ENCODE results near the gene TMEM184C. TPM values are rescaled to one million over a fixed set of nuclear protein-coding genes. Genes with fewer than 3 reads are reported as not detected.

The TMEM184C gene
- total and polyA plus RNA-seq, 2 experiments from 2014 or later = 15.1 to 42.2 TPM

DNA sequence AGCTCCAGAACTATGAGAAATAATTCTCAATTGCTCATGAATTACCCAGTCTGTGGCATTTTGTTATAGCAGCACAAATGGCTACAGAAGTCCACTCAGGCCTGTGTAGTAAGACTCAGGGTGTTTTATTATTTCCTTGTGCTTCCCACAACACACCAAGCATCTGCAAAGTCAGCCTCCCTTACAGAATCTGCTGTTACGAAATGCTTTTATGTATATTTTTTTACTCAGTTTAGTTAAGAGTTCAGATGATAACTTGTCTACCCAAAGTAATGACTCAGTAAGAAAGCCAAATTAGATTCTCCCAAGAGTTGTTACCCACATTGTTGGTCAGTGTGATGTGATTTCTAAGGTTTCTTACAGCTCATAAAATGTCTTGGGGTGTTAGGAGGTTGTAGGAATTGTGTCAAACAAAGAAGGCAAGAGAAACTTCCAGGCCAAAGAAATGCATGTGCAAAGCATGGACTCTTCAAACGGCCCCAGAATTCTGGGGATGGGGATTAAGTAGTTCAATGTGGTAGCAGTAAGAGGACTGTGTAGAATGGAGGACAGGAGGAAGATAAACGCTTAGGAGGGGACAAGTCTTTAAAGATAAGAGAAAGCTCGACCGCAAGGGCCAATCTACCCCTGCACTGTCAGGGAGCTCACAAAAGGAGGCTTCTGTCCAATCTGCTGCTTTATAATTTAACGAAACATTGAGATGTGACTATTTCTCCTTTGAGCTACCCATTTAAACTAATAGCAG is 35.4 kb upstream of the TMEM184C start:
- Histone ChIP-seq H3K27me3 (ENCODE audit: insufficient read depth) (no peaks in the 10 kb centered on the region), H3K79me2 (replicated peaks; ENCODE audit: insufficient read depth) (no peaks in the 10 kb centered on the region), H3K9me2 (ENCODE audit: insufficient read depth) (peaks cover 6% of the 10 kb centered on the region; the same call in 1 of the 2 replicates), H3K4me1 (ENCODE audit: insufficient read depth) (no peaks in the 10 kb centered on the region), H3K4me2 (no peak overlapping the region), H3F3A (replicated peaks; ENCODE audit: low read depth) (no peaks in the 10 kb centered on the region), H3K27ac (ENCODE audit: low read depth) (no peak overlapping the region), H3K36me3 (ENCODE audit: insufficient read depth) (peaks cover 7% of the 10 kb centered on the region; the same call in 1 of the 2 replicates), H2AFZ (peak overlapping the region; percentile 52; the same call in 1 of the 2 replicates), H3K4me3 (no peak overlapping the region), H4K20me1 (replicated peaks; ENCODE audit: insufficient read depth) (no peaks in the 10 kb centered on the region)
- DNase-seq (ENCODE audit: low spot score) = no peak
- no peak for TF ChIP-seq STAT1 (IDR thresholded peaks at IDR 0.05; ENCODE audit: unreplicated experiment)
- TF ChIP-seq CREB1 (CRISPR knock-in tag; IDR thresholded peaks at IDR 0.05; ENCODE audit: low read depth) = no peak
- TF ChIP-seq, protein P1, sequence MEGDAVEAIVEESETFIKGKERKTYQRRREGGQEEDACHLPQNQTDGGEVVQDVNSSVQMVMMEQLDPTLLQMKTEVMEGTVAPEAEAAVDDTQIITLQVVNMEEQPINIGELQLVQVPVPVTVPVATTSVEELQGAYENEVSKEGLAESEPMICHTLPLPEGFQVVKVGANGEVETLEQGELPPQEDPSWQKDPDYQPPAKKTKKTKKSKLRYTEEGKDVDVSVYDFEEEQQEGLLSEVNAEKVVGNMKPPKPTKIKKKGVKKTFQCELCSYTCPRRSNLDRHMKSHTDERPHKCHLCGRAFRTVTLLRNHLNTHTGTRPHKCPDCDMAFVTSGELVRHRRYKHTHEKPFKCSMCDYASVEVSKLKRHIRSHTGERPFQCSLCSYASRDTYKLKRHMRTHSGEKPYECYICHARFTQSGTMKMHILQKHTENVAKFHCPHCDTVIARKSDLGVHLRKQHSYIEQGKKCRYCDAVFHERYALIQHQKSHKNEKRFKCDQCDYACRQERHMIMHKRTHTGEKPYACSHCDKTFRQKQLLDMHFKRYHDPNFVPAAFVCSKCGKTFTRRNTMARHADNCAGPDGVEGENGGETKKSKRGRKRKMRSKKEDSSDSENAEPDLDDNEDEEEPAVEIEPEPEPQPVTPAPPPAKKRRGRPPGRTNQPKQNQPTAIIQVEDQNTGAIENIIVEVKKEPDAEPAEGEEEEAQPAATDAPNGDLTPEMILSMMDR (conservative IDR thresholded peaks at IDR 0.05; ENCODE audit: low read depth in 2 of 2) = no peak
- TF ChIP-seq EZH2phosphoT487 (IDR thresholded peaks at IDR 0.05; ENCODE audit: unreplicated experiment) = no peak
- no peak for TF ChIP-seq NANOG (IDR thresholded peaks at IDR 0.05; ENCODE audit: borderline replicate concordance)
- TF ChIP-seq ZNF331 (CRISPR knock-in tag; IDR thresholded peaks at IDR 0.05; ENCODE audit: low read depth) = no peak
- no peak for TF ChIP-seq ZNF114 (CRISPR knock-in tag; IDR thresholded peaks at IDR 0.05)
- TF ChIP-seq, protein P2, sequence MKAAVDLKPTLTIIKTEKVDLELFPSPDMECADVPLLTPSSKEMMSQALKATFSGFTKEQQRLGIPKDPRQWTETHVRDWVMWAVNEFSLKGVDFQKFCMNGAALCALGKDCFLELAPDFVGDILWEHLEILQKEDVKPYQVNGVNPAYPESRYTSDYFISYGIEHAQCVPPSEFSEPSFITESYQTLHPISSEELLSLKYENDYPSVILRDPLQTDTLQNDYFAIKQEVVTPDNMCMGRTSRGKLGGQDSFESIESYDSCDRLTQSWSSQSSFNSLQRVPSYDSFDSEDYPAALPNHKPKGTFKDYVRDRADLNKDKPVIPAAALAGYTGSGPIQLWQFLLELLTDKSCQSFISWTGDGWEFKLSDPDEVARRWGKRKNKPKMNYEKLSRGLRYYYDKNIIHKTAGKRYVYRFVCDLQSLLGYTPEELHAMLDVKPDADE (IDR thresholded peaks at IDR 0.05) = no peak
- TF ChIP-seq, protein P3, sequence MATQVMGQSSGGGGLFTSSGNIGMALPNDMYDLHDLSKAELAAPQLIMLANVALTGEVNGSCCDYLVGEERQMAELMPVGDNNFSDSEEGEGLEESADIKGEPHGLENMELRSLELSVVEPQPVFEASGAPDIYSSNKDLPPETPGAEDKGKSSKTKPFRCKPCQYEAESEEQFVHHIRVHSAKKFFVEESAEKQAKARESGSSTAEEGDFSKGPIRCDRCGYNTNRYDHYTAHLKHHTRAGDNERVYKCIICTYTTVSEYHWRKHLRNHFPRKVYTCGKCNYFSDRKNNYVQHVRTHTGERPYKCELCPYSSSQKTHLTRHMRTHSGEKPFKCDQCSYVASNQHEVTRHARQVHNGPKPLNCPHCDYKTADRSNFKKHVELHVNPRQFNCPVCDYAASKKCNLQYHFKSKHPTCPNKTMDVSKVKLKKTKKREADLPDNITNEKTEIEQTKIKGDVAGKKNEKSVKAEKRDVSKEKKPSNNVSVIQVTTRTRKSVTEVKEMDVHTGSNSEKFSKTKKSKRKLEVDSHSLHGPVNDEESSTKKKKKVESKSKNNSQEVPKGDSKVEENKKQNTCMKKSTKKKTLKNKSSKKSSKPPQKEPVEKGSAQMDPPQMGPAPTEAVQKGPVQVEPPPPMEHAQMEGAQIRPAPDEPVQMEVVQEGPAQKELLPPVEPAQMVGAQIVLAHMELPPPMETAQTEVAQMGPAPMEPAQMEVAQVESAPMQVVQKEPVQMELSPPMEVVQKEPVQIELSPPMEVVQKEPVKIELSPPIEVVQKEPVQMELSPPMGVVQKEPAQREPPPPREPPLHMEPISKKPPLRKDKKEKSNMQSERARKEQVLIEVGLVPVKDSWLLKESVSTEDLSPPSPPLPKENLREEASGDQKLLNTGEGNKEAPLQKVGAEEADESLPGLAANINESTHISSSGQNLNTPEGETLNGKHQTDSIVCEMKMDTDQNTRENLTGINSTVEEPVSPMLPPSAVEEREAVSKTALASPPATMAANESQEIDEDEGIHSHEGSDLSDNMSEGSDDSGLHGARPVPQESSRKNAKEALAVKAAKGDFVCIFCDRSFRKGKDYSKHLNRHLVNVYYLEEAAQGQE (IDR thresholded peaks at IDR 0.05; ENCODE audit: unreplicated experiment) = no peak
- TF ChIP-seq, protein P4, sequence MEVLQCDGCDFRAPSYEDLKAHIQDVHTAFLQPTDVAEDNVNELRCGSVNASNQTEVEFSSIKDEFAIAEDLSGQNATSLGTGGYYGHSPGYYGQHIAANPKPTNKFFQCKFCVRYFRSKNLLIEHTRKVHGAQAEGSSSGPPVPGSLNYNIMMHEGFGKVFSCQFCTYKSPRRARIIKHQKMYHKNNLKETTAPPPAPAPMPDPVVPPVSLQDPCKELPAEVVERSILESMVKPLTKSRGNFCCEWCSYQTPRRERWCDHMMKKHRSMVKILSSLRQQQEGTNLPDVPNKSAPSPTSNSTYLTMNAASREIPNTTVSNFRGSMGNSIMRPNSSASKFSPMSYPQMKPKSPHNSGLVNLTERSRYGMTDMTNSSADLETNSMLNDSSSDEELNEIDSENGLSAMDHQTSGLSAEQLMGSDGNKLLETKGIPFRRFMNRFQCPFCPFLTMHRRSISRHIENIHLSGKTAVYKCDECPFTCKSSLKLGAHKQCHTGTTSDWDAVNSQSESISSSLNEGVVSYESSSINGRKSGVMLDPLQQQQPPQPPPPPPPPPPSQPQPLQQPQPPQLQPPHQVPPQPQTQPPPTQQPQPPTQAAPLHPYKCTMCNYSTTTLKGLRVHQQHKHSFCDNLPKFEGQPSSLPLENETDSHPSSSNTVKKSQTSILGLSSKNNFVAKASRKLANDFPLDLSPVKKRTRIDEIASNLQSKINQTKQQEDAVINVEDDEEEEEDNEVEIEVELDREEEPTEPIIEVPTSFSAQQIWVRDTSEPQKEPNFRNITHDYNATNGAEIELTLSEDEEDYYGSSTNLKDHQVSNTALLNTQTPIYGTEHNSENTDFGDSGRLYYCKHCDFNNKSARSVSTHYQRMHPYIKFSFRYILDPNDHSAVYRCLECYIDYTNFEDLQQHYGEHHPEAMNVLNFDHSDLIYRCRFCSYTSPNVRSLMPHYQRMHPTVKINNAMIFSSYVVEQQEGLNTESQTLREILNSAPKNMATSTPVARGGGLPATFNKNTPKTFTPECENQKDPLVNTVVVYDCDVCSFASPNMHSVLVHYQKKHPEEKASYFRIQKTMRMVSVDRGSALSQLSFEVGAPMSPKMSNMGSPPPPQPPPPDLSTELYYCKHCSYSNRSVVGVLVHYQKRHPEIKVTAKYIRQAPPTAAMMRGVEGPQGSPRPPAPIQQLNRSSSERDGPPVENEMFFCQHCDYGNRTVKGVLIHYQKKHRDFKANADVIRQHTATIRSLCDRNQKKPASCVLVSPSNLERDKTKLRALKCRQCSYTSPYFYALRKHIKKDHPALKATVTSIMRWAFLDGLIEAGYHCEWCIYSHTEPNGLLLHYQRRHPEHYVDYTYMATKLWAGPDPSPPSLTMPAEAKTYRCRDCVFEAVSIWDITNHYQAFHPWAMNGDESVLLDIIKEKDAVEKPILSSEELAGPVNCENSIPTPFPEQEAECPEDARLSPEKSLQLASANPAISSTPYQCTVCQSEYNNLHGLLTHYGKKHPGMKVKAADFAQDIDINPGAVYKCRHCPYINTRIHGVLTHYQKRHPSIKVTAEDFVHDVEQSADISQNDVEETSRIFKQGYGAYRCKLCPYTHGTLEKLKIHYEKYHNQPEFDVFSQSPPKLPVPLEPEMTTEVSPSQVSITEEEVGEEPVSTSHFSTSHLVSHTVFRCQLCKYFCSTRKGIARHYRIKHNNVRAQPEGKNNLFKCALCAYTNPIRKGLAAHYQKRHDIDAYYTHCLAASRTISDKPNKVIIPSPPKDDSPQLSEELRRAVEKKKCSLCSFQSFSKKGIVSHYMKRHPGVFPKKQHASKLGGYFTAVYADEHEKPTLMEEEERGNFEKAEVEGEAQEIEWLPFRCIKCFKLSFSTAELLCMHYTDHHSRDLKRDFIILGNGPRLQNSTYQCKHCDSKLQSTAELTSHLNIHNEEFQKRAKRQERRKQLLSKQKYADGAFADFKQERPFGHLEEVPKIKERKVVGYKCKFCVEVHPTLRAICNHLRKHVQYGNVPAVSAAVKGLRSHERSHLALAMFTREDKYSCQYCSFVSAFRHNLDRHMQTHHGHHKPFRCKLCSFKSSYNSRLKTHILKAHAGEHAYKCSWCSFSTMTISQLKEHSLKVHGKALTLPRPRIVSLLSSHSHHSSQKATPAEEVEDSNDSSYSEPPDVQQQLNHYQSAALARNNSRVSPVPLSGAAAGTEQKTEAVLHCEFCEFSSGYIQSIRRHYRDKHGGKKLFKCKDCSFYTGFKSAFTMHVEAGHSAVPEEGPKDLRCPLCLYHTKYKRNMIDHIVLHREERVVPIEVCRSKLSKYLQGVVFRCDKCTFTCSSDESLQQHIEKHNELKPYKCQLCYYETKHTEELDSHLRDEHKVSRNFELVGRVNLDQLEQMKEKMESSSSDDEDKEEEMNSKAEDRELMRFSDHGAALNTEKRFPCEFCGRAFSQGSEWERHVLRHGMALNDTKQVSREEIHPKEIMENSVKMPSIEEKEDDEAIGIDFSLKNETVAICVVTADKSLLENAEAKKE (CRISPR knock-in tag; IDR thresholded peaks at IDR 0.05) = no peak
- TF ChIP-seq EZH2 (IDR thresholded peaks at IDR 0.05; ENCODE audit: low read depth, unreplicated experiment) = no peak
- TF ChIP-seq JUNB (IDR thresholded peaks at IDR 0.05; ENCODE audit: unreplicated experiment) = no peak
- no peak for TF ChIP-seq POLR2AphosphoS5 (IDR thresholded peaks at IDR 0.05; ENCODE audit: low read depth)
- Mint-ChIP-seq H3K9me3 (peaks cover 20% of the 10 kb centered on the region), H3K27me3 (ENCODE audit: insufficient read depth, low read depth, poor library complexity) (peaks cover 2% of the 10 kb centered on the region), H3K4me1 (no peaks in the 10 kb centered on the region; the same call in 2 of the 3 replicates), H3K27ac (no peak overlapping the region), H3K36me3 (ENCODE audit: low read depth) (peaks cover 7% of the 10 kb centered on the region; the same call in 2 of the 3 replicates), H3K4me3 (no peak overlapping the region)
- ATAC-seq = no peak
